ENCODE data around the gene UTP14C. TPM values are rescaled to one million over a fixed set of nuclear protein-coding genes. Genes with fewer than 3 reads are reported as not detected.

The UTP14C gene
- total RNA-seq, 1 experiment from 2014 or later = 9.0 TPM

DNA sequence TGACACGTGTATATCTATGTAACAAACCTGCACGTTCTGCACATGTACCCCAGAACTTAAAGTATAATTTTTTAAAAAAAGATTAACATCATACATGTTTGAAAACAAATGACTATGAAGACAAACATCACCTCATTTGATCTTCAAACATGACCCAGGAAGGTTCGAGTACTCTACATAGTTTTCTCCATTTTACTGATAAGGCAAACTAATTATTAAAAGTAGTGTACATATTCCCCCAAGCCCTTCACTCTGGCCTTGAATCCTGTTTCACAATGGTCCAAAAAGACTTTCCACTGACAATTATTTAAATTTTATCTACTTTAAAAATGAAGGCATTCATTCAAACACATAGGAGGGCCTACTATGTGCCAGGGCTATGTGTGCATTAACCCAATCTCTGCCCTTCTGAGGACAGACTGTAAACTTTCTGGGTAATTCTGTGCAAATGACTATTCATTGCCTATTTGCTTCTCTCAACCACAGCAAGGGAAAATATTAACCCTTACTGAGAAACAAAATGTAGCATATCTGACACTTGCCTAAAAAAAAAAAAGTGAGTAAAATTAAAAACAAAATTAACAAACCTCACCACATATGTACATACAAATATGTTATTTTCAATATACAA lies 35.4 kb upstream of the UTP14C start:
- intact Hi-C loops (cut with micrococcal nuclease) = no loop called here
- Histone ChIP-seq H3K9ac (ENCODE audit: low read length) (no peak overlapping the region), H3K36me3 (ENCODE audit: control insufficient read depth in 1 of 2, insufficient read depth in 2 of 2, low read length in 2 of 2) (no peaks in the 10 kb centered on the region), H3K9me3 (ENCODE audit: control insufficient read depth in 1 of 2, insufficient read depth in 1 of 2, low read depth in 1 of 2, low read length in 2 of 2) (no peaks in the 10 kb centered on the region), H2AFZ (ENCODE audit: low read depth, low read length, poor library complexity, severe bottlenecking) (no peak overlapping the region), H3K9me2 (ENCODE audit: insufficient read depth) (no peaks in the 10 kb centered on the region), H3K4me1 (ENCODE audit: control insufficient read depth in 1 of 2, insufficient read depth in 2 of 2, low read length in 2 of 2) (no peaks in the 10 kb centered on the region), H3K4me2 (ENCODE audit: low read length) (no peak overlapping the region), H3K27me3 (ENCODE audit: insufficient read depth, low read length) (no peaks in the 10 kb centered on the region), H3K79me2 (ENCODE audit: insufficient read depth, low read length) (no peaks in the 10 kb centered on the region), H3K27ac (ENCODE audit: low read depth, low read length) (no peak overlapping the region), H3K4me3 (replicated peaks in 1 of 2; ENCODE audit: low read depth in 1 of 2, low read length in 2 of 2) (no peak overlapping the region), H4K20me1 (ENCODE audit: insufficient read depth) (no peaks in the 10 kb centered on the region)
- ChIA-PET CTCF (no interaction called here), RAD21 (ENCODE audit: low non-redundant PET in 1 of 2, low total read pairs in 2 of 2, uncharacterized antibody in 2 of 2, unreplicated experiment in 2 of 2) (interaction anchor here in 1 of 2 experiments (0.6 kb wide), 1 partner anchor 166 kb away, joined by 3 read pairs; no protein-coding TSS in a partner anchor), POLR2A (no interaction called here)
- no peak for ATAC-seq
- no TSS peak for BruUV-seq (replicated peaks)
- DNase-seq (ENCODE audit: low read depth, low spot score) = no peak
- TF ChIP-seq EZH2phosphoT487 (IDR thresholded peaks at IDR 0.05; ENCODE audit: borderline replicate concordance) (no peak), ZNF274 (IDR thresholded peaks at IDR 0.05; ENCODE audit: low read depth, low read length) (no peak), FOSL1 (IDR thresholded peaks at IDR 0.05; ENCODE audit: low read depth) (no peak), POLR2AphosphoS5 (IDR thresholded peaks at IDR 0.05; ENCODE audit: low read depth, low read length) (no peak), ELF1 (IDR thresholded peaks at IDR 0.05; ENCODE audit: borderline replicate concordance, low read depth) (no peak), JUND (IDR thresholded peaks at IDR 0.05) (no peak), TCF7L2 (IDR thresholded peaks at IDR 0.05; ENCODE audit: borderline replicate concordance, extremely low read depth, insufficient read depth, insufficient read length) (no peak), ATF3 (IDR thresholded peaks at IDR 0.05) (no peak), EGR1 (IDR thresholded peaks at IDR 0.05; ENCODE audit: low read depth) (no peak), SIN3A (IDR thresholded peaks at IDR 0.05; ENCODE audit: low read depth) (no peak), ZFX (IDR thresholded peaks at IDR 0.05) (no peak), YY1 (IDR thresholded peaks at IDR 0.05; ENCODE audit: extremely low read depth, insufficient replicate concordance, low read depth, low read length) (no peak), RAD21 (IDR thresholded peaks at IDR 0.05; ENCODE audit: low read depth) (no peak)
- TF ChIP-seq, protein P1, sequence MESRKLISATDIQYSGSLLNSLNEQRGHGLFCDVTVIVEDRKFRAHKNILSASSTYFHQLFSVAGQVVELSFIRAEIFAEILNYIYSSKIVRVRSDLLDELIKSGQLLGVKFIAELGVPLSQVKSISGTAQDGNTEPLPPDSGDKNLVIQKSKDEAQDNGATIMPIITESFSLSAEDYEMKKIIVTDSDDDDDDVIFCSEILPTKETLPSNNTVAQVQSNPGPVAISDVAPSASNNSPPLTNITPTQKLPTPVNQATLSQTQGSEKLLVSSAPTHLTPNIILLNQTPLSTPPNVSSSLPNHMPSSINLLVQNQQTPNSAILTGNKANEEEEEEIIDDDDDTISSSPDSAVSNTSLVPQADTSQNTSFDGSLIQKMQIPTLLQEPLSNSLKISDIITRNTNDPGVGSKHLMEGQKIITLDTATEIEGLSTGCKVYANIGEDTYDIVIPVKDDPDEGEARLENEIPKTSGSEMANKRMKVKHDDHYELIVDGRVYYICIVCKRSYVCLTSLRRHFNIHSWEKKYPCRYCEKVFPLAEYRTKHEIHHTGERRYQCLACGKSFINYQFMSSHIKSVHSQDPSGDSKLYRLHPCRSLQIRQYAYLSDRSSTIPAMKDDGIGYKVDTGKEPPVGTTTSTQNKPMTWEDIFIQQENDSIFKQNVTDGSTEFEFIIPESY (IDR thresholded peaks at IDR 0.05; ENCODE audit: extremely low read depth, insufficient replicate concordance, low read length) = no peak

All from HCT116 (cell line).